GM18951 (cell line): Measurements from ENCODE around the gene CXXC1.

Experiments
- POLR2A ChIP-seq: IDR thresholded peaks from 4 replicates; pipeline ENCODE4 v1.6.1; 2011; ENCODE audit warnings: mild to moderate bottlenecking; ENCODE audit not compliant: insufficient read length, insufficient read depth; ENCODE audit errors: extremely low read depth
- in situ Hi-C: fragments of 300-500 bp; cut with MboI; formaldehyde crosslinking; loops from one replicate; pipeline ENCODE4 v1.12.0; 2022; ENCODE audit warnings: low sequenced_read_pairs, mixed read lengths, inconsistent platforms; ENCODE audit not compliant: unreplicated experiment

The CXXC1 gene

DNA sequence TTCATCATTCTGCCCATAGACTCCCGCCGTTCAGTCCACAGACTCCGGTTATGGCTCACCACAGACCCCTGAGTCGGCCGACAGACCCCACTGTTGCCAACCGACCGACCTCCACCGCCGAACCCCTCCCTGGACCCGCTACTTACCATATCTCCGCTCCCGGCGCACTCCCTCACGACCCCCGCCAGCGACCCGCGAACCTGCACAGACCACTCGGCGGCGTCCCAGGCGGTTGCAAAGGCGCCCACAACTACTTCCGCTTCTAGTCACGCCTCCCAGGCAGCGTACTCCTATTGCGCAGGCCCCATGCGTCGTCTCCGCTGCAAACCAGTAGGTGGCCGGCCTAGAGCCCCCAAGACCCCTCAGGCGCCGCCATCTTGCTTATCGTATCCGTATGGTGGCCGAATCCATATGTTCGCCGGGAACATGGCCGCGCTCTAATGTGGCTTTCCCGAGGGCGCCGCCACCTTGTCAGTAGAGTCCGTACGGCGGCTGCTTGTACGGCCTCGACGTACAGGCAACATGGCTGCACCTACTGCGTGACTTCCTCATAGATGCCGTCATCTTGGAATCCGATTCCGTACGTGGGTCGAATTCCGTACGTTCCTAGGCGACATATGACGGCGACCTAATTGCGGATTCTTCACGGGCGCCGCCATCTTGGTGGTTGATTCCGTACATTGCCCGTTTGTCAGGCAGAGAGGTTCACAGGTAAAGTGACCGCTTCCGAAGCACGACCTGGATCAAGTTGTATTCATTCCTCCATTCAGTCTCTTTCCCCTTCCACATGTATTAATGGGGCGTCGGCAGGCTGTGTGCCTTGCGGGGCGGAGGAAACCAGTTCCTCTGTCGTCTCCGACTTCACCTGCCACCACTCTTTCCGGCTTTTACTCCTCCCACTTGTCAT lies at the start of gene CXXC1:
TSS of gene CXXC1 (minus strand) at position 252 of the 907 bp plus-strand sequence. CDS start at position 149, 103 bp downstream.
- TF ChIP-seq POLR2A, result peak; percentile 78
- in situ Hi-C loops, result no loop called here

DNA sequence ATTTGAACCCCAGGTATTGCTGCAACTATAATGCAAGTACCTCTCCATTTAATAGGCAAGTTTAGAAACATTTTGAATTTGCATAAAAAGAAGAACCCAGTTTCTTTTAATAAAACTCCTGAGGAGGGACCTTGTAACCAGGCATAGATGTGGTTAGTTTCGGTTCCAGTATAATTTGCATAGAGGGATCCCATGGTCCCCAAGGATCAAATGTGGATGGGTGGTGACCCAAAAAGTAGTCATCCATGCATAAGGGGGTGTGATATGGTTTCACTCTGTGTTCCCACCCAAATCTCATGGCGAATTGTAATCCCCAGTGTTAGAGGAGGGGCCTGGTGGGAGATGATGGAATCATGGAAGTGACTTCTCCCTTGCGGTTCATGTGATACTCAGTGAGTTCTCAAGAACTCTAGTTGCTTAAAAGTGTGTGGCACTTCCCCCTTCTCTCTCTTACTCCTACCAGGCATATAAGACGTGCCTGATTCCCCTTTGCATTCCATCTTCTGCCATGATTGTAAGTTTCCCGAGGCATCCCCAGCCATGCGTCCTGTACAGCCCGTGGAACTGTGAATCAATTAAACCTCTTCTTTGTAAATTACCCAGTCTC lies 47.2 kb upstream of the CXXC1 start:
- in situ Hi-C loops, result no loop called here
- no peak for TF ChIP-seq POLR2A

DNA sequence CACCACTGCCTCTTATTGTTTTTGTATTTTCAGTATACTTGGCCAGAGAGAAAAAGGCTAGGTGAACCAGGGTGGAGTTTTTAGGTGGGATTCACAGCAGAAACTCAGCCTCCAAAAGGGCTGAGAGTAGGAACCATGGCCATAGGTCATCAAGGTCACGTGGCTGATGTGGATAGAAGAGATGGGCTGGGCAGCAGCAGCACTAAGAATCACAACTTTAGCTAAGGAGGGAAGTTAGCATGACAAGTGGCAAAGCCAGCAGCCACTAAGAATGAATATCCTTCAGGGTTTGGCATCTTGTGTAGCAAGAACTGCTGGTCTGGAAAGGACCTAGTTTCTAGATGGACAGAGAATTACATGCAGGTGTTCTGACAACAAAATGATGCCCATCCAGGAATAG lies 44.2 kb upstream of the CXXC1 start:
- no peak for TF ChIP-seq POLR2A
- in situ Hi-C loops, result no loop called here

DNA sequence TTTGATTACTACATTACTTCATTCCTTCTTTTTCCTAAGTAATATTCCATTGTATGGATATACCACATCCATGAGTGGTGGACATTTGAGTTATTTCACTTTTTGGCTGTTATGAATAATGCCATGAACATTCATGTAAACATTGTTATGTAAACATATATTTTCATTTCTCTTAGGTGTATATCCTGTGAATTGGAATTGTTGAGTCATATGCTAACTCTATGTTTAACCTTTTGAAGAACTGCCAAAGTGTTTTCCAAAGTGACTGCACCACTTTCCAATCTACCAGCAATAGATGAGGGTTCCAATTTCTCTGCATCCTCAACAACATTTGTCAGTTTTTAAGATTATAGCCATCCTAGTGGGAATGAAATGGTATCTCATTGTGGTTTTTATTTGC lies 42.7 kb upstream of the CXXC1 start:
- in situ Hi-C loops, result no loop called here
- no peak for TF ChIP-seq POLR2A

DNA sequence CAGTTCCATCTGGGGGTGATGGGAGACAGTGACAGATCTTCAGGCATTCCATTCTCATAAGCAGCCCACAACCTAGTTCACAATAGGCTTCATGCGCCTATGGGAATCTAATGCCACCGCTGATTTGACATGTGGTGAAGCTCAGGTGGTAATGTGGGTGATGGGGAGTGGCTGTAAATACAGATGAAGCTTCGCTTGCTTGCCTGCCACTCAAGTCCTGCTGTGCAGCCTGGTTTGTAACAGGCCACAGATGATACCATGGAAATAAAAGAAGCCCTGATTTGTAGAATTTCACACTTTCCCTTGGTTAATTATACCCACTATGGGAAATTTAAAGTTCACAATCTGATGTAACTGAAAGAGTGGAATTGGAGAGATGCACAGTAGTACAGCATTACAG lies 40.5 kb upstream of the CXXC1 start:
- in situ Hi-C loops, result no loop called here
- no peak for TF ChIP-seq POLR2A

DNA sequence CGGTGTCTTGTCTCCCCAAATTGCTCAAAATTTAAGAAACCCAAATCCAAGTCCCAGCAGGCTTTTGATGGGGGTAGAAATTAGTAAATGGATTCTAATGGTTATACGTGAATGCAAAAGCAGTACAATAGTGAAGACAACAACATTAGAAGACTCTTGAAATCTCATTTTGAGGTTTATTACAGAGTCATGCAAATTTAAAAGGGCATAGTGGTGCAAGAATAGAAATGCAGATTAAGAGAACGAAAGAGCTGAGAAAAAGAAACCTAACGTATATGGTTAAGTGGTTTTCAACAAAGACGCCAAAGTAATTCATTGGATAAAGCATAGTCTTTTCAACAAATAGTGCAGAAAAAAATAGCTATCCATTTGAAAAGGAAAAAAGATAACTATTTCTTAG lies 33.2 kb upstream of the CXXC1 start:
- in situ Hi-C loops, result no loop called here
- TF ChIP-seq POLR2A, result no peak

DNA sequence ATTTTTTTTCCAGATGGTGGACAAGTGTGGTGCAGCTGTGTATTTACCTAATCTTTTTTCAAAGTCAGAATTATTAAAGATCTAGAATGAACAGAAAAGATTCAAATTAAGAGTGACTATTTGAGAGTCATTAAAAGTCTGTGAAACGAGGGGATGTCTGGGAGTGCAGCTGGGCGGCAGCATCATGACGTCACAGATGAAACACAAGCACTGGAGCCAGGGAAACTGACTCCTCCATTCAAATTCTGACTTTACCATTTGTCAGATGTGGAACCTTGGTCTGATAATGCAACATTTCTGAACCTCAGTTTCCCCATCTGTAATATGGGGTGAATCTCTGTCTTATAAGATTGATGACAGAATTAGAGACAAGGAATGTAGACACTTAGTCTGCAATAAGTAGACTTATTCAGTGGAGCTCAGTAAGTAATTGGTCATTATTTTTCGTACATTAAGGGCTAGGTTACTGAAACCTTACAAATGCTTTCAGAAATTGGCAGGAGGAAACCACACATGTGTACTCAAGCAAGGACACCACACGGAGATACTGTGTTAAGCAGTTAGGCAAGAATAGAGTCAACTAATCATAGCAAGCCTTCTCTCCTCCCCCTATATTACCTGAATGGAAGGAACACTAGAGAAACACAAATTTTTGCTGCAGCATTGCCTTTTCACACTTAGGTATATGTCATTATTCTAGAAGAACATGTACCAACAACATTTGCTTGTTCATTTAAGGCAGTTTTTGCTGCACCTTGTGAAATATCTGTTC lies 27.8 kb upstream of the CXXC1 start:
- in situ Hi-C loops, result no loop called here

DNA sequence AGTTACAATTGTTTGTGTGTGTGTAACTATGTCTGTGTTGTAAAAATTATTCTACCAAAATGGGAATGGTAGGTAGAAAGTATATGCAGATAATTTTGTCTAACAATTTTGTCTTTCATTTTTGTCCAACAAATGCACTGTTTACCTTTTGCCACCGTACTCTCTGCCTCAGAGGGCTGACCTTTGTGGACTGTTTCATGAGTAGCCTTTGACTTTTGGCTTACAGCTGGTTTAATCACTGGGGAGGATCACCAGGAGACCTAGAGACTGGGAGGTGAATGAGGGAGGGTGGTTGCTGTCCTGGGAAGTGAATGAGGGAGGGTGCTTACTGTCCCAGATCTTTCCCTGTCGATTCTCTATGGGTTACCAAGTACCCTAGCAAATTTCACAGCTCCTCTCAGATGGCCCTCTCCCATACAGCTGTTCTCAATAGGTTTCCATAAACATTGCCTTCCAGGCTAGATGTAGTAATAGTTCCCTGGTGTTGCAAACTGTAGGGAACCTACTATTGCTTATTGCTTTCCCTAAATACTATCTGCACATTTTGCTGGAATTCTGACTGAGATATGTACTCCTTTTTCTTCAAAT lies 26.5 kb upstream of the CXXC1 start:
- in situ Hi-C loops, result no loop called here
- TF ChIP-seq POLR2A, result no peak

More for the DNA sequence above, 27.8 kb upstream of the CXXC1 start:
- TF ChIP-seq POLR2A, result no peak

DNA sequence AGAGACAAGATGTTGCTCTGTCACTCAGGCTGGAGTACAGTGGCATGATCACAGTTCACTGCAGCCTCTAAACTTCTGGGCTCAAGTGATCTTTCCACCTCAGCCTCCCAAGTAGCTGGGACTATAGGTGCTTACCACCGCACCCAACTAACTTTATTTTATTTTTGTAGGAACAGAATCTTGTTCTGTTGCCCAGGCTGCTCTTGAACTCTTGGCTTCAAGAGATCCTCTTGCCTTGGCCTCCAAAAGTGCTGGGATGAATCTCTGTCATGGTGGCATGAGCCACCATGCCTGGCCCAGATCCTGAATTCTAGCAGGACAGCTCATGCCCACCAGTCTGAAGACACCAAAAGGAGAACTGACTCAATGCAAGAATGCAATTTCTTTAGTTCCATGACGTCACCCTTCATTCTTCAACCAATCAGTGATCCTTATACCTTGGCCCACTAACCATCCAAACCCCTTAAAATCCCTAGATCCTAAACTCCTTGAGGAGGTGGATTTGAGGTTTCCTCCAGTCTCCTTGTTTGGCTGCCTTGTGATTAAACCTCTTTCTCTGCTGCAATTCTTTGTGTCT lies 25.6 kb upstream of the CXXC1 start:
- TF ChIP-seq POLR2A, result no peak
- in situ Hi-C loops, result no loop called here

DNA sequence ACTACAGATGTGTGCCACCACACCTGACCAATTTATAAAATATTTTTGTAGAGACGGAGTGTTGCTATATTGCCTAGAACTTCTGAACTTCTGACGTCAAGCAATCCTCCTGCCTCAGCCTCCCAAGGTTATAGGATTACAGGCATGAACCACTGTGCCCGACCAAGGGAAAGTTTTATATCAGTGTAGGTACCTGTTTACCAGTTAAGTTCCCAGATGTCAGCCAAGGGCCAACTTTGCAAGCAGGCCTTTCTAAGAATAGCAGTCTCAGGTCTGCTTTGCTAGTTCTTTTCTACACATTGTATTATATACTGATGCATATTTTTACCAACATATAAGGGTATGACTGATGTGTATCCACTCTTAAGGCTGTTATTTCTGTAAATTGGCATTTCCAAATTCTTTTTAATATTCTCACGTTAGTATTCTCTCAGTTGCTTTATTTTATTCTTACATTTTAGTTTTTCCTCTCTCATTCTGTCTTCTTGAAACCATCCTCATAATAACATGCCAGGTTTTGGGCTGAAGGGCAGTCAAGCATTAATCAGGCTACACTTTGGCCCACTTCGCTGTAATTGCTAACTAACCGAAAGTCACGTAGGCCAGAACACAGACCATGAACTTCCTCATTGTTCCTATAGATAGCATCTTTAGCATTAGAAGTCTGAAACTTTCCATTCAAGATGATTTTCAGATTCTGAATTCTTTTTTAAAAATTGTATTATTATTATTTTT lies 25.0 kb upstream of the CXXC1 start:
- in situ Hi-C loops, result no loop called here

DNA sequence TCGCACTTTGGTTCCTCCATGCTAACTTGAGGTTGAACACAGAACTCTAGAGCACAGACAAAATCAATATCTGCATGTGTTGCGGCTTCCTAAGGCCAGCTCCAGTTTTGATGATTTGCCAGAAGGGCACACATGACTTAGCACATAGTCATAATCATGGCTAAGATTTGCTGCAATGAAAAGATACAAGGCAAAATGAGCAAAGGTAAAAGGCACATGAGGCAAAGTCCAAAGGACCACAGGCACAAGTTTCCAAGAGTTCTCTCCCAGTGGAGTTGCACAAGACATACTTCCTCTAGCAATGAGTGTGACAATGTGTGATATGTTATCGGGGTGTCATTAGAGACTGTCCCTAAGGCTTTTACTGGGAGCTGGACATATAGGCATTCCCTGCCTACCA lies 24.2 kb upstream of the CXXC1 start:
- in situ Hi-C loops, result no loop called here
- no peak for TF ChIP-seq POLR2A

More for the DNA sequence above, 25.0 kb upstream of the CXXC1 start:
- TF ChIP-seq POLR2A, result no peak

DNA sequence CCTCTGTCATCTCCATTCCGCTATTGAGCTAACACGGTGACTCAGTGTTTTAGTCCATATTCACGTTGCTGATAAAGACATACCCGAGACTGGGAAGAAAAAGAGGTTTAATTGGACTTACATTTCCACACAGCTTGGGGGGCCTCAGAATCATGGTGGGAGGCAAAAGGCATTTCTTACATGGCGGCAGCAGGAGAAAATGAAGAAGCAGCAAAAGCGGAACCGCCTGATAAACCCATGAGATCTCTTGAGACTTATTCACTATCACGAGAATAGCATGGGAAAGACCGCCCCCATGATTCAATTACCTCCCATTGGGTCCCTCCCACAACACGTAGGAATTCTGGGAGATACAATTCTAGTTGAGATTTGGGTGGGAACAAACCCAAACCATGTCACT lies 22.6 kb upstream of the CXXC1 start:
- in situ Hi-C loops, result no loop called here
- no peak for TF ChIP-seq POLR2A

DNA sequence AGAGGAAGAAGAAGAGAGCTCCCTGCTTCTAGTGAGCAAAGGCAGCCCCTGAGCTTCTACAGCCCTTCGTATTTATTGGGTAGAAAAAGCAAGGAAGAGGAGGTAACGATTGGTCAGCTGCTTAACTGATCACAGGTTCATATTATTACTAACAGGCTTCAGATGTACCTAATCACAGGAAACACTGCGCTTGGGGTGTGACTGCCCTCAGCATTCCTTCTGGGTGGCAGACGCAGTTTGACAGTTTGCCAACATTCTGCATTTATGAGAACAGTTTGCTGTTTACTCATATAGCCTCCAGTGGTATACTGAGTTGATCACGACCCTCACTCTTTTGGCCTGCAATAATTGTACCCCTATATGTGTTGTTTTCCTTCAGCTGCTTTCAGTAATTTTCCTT lies 21.4 kb upstream of the CXXC1 start:
- in situ Hi-C loops, result loop anchor here (10.0 kb wide), 1 partner anchor 46 kb away; no protein-coding TSS in a partner anchor
